HG03571 (cell line): Measurements from ENCODE around the gene IL1RL2.

Experiments used
- ATAC-seq: cut with Tn5 transposase; IDR thresholded peaks from one replicate; pipeline ENCODE4 v1.9.1; 2021; ENCODE audit not compliant: unreplicated experiment

IL1RL2 gene

DNA sequence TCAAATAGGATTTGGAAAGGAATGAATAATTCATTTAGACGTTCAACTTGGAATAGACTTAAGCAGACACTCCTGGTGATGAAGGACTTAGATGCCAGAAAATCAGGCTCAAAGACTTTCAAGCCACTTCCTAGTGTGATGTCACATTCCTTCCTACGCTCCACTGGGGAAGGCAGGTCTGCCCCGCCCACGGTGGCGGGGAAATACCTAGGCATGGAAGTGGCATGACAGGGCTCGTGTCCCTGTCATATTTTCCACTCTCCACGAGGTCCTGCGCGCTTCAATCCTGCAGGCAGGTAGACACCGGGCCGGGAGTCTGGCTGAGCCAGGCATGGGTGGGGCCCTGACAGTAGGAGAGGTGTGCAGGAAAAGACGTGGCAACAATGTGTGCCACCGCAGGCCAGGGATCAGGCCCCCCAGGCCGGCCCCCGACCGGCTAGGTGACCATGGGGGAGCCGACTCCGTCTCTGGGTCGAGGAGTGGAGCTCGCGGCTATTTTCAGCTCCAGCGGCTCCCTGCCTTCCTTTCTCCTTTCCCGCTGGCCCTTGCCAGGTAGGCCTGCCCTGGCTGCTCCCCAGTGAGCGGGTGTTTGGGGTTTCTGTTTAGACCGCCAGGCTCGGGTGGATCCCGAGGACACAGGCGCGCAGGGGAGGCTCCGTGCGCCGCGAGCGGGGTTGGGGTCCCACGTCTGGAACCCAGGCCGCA is at the start of gene IL1RL2:
TSS of gene IL1RL2 (plus strand) at position 233 of the 705 bp plus-strand sequence. CDS start 845 bp downstream, outside the sequence.
- ATAC-seq = no peak

DNA sequence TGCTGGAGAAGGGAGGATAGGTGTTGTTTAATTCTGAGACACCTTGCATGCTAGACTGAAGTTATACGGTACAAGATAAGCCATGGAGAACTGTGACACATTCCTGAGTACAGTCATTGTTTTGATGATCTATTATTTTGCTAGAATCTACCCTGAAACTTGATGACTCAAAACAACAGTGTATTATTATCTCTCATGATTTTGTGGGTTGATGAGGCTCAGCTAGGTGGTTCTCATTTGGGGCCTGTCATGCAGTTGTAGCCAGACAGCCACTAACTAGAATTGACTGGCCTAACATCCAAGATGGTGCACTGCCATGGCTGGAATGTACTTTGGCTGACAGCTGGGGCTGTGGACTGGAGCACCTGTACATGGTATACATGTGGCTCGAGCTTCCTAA is 49.7 kb upstream of the IL1RL2 start:
- ATAC-seq = no peak

DNA sequence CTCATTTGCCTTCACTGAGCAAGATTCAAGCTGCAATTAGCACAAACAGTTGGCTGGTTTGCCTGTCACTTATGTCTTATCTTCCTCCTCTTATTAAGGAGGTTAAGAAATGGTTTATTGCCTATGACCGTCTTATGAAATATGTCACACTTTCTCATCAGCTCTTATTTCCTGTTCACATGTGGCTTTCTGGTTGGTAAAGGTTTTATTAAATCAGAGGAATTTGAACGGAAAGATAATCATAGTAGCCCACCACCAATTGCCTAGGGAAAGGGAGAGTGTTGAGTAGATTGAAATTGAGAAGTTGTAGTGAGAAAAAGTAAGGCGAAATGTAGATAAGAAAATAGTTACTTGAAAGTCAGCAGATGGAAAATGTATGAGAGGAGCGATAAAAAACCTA is 48.5 kb upstream of the IL1RL2 start:
- no peak for ATAC-seq

DNA sequence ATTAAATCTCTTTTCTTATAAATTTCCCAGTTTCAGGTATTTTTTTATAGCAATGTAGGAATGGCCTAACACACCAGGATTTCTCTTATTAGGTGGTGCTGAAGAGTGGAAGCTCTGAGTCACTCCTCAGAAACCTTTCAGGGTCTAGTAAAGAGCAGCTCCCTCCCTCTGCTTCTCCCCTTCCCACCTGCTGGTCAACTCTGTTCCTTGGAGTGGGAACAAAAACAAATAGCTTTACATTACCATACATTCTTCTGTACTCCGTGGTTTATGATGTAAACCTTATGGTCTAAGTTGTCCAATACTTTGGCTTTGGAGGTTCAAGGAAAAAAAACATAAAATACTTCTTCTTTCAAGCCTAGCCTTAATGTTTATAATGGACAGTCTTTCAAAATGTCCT is 47.0 kb upstream of the IL1RL2 start:
- no peak for ATAC-seq

DNA sequence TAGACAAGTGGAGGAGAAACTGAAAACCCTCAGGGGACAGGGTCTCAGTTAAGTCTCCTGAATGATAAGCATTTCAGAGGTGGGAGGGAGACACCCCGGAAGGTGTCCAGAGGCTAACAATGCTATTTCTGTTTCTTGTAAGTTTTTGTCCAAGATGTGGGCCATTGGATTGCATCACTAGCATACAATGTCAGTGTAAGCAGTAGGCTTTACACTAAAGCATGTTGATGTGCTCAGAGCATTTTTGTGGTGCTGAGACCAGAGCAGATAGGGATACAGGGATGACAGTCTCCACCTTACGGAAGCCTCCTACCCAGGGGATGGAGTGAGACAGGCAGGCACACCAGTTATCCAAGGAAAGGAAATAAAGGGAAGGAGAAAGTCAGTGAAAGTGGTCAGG is 46.4 kb upstream of the IL1RL2 start:
- no peak for ATAC-seq

DNA sequence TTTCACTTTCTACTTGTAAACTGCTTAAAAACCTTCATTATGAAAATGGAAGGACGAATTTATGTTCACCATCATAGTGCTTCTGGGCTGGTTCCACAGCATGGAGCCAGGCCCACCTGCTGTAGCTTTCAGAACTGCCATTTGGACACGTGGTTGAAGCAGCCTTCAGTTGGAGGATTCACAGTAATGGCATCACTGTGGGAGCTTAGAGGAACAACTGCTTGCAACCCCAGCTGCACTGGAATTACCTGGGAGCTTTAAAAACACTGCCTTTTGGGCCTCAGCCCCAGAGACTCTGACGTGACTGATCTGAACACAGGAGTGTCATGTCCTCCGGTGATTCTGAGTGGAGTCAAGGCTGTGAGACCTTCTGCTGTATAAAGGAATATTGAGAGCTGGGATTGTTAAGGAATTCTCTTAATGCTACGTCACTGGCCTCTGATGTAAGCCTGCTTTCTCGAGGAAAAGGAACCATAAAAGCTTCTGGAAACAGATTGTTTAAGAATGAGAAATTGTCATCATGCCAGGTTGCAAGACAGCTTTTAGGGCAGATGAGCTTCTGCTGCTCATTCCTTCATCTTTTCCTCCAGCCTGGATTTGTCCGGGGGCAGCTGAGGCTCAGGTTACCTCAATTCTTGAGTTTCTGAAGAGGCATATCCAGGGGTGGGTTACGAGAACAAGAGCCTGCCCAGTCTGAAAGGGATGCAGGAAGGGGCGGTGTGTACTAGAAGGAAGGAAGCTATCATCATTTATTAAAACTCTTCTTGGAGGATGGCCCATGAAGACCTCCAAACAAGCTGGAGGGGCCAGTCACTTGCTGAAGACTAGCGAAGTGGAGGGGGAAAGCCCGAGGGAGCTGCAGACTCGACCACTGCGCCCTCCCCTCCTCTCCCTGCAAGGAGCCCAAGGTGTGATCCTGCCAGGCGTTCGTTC is 45.5 kb upstream of the IL1RL2 start:
- no peak for ATAC-seq

DNA sequence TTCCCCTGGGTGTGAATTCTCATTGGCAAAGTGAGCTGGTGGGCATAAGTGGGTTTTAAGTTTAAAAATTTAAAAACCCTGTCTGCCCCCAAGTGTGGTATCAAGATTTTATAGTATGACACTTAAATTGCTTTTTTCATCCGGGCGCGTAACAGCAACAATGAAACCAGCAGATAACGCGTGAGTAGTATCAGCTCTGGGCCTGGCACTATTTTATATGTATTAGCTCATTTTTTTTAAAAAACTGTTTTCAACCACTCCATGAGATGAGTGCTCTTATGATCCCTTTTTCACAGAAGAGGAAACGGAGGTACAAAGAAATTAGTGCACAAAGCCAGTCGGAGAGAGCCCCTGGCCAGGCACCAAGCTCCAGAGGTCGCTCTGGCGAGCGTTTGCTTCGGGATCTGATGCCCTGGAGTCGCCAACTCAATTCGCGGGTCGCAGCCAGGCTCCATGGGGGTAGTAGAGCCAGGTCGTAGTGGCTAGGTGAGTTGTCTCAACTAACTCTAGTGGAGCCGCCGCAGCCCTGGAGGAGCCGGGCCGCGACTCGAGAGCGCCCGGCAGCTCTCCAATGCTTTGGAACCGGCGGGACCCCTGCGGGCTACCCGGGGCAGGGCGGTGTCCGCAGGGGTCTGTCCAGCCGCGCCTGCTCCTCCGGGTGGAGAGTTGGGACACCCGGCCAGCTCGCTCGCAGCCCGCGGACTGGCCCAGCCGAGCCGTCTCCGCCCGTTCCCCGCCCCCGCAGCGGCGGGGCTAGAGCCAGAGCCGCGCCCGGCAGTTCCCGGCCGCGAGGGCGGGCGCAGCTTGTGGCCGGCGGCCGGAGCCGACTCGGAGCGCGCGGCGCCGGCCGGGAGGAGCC is 44.6 kb upstream of the IL1RL2 start, which contains the start of gene IL1R1:
TSS of gene IL1R1 (plus strand) at position 777 of the 859 bp plus-strand sequence. CDS start 14,979 bp downstream, outside the sequence.
- ATAC-seq = no peak

DNA sequence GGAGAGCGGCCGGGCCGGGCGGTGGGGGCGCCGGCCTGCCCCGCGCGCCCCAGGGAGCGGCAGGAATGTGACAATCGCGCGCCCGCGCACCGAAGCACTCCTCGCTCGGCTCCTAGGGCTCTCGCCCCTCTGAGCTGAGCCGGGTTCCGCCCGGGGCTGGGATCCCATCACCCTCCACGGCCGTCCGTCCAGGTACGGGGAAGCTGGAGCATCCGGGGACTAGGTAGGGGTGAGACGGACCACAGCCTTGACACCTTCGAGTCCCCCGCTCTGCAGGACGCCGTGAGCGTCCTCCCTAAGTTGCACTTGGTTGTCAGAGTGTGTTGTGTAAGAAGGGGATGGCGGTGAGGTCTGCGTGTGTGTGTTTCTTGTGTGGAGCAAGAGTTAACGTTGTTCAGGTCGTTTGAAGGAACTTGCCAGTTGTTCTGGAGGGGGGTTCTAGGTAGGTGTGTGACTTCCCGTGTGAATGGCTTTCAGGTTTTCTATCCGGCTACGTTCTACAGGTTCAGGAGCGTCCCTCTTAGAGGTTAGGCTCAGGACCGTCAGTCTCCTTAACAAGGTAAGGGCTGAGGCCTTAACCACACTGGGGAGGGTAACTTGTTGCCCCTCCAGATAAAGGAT is 43.9 kb upstream of the IL1RL2 start:
- ATAC-seq = no peak

DNA sequence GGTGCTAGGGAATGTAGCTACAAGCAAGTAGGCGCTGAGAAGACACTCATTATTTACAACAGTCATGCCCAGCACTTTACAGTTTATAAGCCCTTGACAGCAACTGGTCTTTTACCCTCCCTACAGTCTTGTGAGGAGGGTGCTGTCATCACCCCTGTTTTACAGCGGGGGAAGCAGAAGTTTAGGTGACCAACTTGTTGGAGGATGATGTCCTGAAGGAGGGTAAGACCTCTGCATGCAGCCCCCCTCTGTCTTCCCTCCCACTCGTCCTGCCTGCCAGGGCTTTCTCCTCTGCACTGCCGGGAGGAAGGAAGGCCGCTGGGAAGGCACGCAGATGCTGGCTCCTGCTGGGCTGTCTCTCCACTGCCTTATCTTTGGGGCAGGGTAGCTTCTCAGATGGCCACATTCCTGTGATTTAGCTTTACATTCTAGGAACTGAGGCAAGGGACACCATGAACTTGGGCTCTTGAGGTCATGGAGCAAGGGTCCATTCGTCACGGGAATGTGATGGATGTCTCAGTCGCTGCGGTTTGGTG is 43.3 kb upstream of the IL1RL2 start:
- ATAC-seq = no peak

DNA sequence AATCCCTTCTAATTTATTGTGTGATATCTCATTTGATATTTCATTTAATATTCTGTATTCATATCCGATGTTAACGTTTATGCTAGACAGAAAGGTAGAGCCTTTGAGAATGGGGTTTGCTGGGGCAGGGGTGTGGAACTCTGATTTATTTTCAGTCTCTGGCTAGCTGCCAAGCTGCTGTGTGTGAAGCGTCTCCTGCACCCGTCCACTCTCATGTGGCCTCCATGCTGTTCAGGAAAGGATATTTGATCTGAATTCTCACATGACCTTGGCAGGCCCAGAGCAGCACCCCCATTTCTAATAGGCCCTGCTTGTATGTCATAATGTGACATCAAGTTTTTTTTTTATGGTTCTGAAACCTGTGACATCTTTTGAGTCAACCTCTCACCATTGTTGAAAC is 42.7 kb upstream of the IL1RL2 start:
- no peak for ATAC-seq

DNA sequence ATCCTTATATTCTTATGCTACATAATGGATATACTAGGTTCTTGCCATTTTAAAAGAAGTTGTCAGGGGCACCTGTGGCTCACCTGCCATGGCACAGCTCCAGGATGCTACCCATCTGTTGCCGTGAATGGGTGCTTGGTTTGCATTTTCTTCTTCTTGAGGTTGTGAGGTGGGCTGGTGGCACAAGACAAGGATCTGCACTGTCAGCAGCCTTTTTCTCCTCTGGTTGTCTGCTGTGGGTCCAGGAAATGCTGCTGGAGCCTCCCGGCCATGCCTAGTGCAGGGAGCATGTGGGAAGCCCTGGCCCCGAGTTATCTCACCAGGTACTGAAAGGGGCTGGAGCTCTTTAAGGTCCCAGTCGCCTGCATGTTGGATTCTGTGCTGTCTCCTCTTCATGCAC is 41.7 kb upstream of the IL1RL2 start:
- ATAC-seq = no peak

DNA sequence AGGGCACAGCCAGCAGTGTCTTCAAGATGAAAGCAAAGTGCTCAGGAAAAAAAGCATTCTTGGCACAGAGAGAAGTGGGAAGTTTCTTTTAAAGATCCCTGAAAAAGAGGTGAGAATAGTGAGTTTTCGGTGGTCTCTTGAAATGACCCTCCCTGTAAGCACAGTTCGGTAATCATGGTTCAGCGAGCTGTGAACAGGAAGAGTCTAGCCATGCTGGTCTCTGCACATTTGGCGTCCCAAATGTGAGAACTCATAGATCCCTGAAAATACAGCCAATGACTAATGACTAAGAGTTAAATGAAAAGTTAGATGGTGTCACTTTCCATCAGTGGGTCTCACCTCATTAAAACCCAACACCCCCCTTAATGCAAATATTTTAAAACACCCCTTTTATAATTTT is 40.9 kb upstream of the IL1RL2 start:
- no peak for ATAC-seq

DNA sequence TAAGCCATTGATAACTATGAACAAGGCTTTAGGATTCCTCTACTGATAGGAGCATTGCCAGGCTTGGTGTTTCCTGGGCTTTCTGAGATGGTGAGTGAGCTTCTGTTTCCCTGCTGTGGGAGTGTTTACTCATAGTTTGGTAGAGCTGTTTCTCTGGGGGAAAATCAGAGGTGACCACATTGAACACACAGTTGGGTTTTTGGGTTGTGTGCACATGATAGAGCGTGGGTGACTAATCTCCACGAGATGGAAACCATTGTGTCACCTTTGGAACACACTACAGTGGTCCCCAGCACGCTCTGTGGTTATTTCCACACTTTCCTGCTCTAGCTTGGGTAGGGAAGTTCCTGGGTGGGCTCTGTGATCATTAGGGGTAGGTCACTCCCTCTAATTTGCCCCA is 38.9 kb upstream of the IL1RL2 start:
- no peak for ATAC-seq

DNA sequence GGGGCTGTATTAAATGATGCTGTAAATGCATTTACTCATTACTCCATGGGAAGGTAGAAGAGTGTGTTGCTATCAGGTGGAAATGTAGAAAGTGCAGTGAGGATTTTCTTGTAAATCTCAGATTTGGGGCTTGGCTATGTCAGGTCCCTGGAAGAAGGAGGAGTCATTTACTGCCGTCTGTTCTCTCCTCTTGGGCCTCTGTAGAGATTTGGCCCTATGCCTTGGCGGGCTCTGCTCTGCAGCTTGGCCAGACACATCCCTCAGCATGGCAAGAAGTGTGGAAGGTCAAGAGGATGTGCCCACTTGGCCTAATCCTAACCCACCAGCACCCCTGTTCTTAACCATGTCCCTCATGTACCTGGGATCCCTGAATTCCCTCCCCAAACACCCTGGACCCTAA is 37.6 kb upstream of the IL1RL2 start:
- ATAC-seq = no peak

DNA sequence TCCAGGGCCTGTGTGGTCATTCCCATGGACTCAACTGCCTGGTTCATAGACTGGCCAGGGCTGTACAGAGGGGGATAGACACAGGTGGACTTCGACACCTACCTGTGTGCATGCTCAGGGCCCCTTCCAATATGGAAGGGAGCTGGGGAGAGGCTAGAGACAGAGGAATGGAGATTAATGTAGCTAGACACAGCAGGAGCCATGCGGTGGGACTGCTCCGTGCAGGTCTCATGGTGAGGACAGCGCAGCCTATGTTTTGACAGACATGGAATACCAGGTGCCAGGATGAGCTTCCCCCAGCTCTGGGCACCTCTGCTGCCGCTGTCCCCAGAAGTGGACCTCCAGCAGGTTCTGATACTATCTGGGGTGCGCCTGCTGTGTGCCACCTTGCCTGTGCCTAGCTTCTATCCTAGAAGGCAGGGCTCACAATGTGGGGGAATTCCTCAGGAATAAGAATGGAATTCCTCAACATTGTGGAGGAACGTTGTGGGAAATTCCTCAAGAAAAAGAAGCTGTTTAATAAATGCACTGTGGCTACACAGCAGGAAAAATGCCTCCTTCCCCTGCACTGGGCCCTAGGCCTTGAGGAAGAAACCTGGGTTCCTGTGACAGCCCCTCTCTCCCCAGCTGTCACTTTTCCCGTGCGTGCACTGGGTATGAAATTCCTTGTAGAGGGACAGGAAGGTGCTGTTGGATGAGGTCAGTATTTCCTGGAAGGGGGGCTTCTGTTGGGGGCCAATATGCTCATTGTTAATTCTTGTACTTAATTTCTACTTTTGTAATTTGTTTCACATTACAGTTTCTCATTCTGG is 37.0 kb upstream of the IL1RL2 start:
- ATAC-seq = no peak

DNA sequence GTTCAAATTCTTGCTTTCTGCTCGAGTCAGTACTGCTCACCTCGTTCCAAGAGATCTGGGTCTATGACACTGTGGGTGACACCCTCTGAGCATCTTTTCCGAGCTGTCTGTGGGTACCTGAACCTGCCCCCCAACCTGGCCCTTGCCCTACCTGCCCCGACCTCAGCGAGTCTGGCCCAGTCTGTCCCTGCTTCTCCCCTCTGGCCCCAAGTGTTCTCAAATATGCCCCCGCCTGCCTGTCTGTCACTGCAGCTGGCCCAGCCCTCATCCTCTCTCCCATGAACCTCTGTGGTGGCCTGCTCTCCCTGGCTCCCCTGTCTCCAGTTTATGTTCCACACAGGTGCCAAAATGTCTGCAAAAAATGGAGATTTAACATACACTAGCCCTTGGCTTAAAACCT is 32.5 kb upstream of the IL1RL2 start:
- ATAC-seq = no peak

DNA sequence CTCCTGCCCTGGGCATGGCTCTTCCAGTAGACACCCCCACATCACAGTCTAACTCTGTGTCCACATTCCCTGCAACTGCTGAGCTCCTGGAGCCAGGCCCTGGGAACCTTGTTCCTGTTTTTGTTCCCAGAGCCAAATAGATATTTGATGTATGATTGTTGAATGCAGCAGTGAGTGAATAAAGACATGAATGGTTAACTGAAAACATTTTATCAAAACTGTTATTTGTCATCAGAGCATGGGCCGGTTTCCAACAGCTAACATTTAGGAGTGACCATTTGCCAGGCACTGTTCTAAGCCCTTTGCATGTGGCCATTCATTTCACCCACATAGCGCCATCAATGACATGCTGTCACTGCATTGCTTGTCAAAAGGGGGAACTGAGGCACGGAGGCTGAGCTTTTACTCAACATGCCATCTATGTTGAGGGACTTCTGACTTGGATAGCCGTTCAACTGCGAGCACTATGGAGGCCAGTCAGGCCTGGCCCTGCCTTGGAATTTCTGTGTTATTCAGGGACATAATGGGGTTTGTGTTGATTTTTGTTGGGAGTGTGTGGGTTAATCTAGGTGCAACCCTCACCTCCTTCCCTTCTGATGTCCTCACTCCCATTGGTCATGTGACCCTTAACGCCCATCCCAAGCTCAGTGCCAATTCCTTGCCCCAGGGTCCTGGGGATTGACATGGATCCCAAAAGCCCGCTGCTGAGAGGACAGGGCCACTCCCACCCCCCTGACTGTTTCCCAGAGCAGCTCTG is 31.7 kb upstream of the IL1RL2 start:
- ATAC-seq = no peak

DNA sequence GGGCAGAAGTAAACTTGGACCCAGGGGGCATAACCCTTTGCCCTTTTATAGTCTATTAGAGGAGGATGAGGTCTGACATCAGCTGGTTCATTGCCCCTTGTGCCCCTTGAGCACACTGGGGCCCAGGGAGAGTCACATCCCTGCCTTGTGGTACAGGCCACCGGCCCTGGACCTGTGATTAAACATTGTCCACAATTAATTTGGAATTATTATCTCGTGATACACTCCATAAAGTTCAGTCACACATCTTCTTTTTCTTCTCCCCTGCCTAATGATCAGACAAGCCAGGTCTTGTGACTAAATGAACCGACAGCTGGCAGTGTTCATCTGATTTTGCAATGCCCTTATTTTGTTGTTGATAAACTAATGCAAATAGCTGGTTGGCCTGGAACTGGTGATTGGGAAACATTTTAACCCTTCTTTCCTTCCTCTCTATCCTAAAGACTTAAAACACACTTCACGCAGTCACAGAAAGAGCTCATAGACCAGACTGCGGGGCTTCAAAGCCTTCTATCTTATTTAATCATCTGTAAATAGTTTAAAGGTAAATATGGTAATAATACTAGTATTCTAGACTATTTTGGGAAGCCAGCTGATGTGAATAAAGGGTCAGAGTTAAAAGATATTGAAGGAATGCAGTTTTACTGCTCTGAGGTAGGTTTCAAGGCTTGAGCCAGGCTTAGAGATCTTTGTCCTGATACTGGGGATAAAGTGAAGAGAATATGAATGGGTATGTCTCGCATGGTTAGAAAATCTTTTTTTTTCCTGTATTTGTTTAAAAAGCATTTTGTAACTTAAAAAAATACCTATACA is 30.9 kb upstream of the IL1RL2 start:
- no peak for ATAC-seq
